GM18502 (cell line): ENCODE results near the gene CD300LB.
"Not testable (repeated sequence)": the region's sequence is repeated elsewhere in the genome, so short reads cannot be mapped to it uniquely, and the experiment has no call there.

Source experiments
- ATAC-seq: cut with Tn5 transposase; IDR thresholded peaks from one replicate; pipeline ENCODE4 v1.9.1; 2021; ENCODE audit warnings: mild to moderate bottlenecking; ENCODE audit not compliant: unreplicated experiment, poor library complexity

The CD300LB gene

DNA sequence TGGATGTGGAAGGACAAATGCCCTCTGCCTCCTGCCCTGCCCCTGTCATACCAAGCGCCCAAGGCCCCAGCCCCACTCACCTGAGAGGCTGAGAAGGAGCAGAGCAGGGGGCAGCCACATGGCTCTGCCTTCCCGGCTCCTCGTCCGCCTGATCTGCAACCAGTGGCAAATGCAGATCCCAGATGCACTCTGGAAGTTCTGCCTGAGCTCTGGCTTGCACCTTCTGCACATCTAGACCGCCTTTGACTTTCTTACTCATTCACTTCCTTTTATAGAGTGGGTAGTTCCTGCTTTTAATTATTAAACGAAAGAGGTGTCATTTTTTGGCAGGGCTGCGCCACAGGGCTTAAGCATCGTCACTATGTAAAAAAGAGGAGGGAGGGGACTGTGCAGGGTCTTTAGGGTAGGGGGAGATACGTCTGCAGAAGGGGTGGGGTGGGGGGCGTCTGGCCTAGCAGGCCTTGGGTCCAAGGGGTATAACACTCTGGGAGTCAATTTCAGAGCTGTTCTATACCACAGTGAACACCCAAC, at the start of gene CD300LB:
Gene CD300LB (minus strand): TSS at position 245 of the 531 bp plus-strand sequence. CDS start 125 bp downstream, at position 120.
- ATAC-seq, result no peak

DNA sequence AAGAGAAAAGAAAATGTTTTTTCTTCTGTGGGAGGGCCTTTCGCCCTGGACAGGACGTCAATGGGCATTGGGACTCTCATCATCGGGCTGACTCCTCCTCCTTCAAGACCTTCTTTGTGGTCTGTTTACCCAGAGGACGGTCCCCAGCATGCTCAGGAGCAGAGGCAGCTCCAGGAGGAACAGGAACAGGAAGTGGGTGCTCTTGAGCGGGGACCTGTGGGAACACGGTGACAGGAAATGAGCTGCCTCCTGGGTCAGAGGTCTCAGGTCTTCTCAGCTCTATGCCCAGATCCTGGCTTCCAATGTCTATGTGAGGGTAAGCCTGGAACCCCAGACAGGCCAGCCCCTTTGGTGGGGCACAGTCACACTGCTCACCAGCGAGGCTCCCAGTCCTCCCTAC, 48.6 kb upstream of the CD300LB start:
- ATAC-seq, result no peak

DNA sequence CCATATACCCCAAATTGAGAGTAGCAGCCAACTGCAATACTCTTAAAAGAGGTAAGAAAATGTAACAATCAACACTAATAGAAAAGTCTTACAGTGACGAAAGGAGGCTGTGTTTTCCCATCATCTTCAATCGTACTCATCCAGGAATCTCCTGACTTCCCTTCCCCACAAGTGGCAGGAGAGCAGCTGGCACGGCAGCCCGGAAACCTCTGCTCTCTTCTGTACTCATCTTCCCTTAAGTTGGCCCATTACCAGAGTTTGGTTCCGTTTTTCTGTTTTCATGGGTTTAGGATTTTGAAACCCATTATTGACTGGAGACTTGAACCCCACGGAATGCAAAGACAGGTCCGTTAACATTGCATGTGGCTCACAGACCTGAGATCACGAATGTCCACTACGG, 47.7 kb upstream of the CD300LB start:
- no peak for ATAC-seq

DNA sequence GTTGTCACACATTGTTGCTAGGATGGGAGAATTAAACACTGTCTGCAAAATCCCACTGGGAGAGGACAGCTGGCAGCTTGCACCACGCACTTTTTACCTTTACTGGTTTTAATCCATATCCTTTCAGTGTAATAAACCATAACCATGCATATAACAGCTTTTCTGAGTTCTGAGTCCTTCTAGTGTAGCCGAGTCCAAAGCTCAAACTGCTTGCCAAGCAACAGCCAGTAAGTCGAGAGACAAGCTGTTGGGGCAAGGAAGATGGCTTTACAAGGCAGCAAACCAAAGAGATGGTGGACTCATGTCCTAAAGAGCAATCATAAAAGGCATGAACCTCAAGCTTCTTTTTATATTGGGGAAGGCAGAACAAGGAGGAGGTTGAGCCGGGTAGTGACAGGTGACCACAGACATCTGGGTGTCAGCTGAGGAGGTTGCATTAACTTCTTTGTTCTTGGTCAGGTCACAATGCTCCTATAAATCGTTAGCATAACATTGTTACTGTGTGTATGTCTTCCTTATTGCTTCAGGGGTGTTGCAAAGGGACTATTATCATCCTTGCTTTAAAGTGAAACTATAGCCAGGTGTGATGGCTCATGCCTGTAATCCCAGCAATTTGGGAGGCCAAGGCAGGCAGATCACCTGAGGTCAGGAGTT, 43.3 kb upstream of the CD300LB start:
- no peak for ATAC-seq

DNA sequence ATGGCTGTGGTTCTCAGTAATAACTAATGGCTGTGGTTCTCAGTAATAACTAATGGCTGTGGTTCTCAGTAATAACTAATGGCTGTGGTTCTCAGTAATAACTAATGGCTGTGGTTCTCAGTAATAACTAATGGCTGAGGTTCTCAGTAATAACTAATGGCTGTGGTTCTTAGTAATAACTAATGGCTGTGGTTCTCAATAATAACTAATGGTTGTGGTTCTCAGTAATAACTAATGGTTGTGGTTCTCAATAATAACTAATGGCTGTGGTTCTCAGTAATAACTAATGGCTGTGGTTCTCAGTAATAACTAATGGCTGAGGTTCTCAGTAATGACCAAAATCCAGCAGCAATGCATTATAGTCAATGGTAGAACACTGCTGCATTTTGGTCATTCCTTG, 42.4 kb upstream of the CD300LB start:
- ATAC-seq, result not testable (repeated sequence)

DNA sequence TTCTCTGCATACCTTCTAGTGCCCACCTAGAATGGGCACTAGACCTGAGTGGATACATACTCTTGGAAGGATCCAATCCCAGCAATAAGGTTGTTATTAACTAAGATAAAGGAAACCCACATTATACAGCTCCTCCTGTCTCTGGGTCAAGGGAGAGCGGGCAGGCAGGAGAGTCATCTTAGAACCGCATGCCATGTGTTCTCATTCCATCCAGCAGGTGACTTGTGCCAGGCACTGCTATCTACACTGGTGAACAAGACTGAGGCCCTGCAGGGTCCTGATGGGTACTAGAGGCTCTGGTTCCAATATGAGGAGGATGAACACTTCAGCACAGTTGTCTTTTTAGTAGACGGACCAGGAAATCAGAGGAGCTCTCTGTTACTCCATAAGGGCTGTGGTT, 41.9 kb upstream of the CD300LB start:
- ATAC-seq, result no peak

DNA sequence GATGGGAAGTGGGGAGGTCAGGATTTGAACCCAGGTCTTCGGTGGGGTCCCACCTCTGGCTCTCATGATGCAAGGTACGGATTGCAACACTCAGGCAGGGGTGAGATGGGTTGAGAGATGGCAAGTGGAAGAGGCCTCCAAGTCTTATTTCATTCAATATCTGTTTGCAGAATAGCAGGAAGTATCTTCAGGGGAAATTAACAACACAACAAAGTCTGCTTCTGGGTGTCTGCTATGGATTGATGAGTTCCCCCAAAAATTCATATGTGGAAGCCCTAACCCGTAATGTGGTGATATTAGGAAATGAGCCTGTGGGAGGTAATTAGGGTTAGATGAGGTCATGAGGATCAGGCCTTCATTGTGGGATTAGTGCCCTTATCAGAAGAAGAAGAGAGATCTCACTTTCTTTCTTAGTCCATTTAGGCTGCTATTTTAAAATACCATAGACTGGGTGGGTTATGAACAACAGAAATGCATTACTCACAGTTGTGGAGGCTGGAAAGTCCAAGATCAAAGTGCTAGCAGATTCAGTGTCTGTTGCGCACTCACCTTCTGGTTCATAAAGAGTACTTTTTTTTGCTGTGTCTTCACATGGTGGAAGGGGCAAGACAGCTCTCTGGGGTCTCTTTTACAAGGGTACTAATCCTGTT, 40.5 kb upstream of the CD300LB start:
- no peak for ATAC-seq

DNA sequence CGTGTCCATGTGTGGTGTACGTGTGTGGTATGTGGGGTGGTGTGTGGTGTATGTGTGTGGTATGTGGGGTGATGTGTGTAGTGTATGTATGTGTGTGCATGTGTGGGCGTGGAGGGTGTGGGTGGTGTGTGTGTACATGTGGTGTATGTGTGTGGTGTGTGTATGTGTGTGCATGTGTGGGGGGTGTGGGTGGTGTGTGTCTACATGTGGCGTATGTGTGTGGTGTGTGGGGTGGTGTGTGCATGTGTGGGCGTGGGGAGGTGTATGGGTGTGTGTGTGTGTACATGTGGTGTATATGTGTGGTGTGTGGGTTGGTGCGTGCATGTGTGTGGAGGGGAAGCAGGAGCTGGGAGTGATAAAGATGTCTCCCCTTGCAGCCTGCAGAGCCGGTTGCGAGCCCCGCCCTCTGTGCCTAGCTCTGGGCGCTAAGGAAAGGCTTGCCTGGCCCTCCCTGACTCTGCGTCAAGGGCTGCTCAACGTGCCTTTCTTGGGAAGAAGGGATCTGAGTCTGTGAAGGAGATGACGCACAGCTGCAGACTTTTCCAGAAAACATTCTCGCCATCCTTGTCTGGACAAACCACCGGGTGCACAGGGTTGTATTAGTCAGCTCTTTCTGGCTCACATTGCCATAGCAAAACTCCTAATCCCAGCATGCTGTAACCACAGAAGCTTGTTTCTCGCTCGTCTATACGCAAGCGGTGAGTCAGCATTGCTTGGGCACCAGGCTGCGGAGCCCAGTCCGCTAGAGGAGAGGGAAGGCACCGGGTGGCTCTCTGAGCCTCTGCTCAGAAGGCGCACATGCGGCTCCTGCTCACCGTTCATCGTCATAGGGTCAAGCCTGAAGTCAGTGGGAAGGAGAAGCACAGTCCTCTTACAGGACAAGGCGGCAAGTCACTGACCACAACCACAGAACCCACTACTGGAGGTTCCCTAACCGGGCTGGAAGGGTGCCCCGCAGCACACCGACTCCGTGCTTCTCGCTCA, 38.0 kb upstream of the CD300LB start:
- ATAC-seq, result no peak

DNA sequence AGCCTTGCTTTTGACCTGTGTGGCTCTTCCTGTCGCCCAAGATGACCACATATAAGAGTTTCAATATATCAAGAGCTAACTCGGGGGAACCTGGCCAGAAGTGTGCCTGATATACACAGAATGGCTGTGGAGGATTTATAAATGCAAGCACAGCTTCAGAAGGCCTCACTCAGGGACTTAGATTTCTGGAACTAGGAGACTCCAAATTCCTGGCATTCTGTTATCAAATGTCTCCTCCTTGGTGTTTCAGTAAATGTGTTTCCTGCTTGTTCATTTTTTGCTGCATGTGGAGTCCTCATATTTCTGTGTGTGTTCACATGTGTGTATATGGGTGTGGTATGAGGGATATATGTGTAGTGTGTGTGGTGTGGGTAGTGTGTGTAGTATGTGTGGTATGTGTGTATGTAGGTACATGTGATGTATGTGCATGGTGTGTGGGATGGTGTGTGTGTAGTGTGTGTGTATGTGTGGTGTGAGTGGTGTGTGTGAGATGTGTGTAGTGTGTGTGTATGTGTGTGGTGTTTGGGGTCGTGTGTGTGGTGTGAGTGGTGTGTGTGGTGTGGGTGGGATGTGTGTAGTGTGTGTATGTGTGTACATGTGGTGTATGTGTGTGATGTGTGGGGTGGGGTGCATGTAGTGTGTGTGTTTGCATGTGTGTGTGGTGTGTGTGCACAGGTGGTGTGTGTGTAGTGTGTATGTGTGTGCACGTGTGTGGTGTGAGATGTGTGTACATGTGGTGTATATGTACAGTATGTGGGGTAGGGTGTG, 37.0 kb upstream of the CD300LB start:
- no peak for ATAC-seq

DNA sequence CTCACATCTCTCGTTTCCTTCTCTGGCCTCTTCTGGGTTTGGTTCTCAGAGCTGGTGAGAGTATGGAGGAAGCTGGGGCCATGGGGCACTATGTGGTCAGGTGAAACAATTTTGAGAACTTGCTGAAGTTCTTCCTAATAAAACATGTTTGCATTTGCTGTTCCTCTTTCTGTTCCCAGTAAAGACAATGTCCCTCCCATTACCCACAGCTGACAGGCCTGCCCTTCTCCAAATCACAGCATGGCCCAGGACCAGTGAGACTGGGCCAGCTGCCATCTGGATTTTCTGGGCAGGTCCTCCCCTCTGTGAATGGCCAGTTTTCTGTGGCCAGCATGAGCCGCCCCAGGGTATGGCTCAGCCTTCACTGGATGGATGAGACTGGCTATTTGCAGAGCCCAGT, 36.1 kb upstream of the CD300LB start, which contains the start of gene CD300H:
Gene CD300H (minus strand): TSS at position 113 of the 400 bp plus-strand sequence.
- no peak for ATAC-seq

DNA sequence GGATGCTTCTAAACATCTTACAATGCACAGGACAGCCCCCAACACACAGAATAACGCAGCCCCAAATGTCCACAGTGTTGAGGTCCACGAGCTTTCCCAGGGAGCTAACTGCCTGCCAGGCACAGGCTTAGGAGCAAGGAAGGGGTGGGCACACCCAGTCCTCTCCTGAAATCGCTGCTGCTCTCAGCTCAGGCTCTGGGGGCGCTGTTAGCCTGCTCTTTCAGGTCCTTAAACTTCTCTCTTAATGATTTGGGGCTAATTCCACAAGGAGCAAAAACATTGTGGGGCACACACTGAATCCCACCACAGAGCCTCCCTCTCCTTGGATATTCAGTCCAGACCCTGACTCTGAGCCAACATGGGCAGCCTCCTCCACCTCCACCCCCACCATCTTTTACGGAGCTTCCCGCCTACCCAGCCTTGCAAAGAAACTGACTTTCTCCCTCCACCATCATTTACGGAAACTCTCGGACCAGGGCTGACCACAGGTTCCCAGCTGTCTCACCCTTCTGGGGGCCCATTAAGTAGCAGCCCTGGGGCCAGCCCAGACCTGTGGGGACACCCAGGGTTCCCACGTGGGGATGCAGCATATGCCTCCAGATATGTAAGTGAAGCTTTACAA, 35.0 kb upstream of the CD300LB start:
- no peak for ATAC-seq

DNA sequence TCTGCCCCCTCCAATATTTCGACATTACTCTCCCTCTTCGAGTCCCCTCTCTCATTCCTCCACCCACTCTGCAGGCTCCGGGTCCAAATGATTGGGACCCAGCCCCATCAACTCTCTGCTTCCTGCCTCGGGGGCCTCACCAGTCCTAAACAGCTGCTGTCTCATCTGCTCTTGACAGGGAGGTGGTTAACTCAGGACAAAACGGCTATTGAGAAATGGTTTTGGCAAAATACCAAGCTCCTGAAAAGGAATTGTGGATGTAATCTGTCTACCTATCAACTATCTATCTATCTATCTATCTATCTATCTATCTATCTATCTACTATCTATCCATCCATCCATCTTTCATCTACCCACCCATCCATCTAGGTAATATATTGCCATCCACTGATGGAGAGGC, 33.9 kb upstream of the CD300LB start:
- no peak for ATAC-seq

DNA sequence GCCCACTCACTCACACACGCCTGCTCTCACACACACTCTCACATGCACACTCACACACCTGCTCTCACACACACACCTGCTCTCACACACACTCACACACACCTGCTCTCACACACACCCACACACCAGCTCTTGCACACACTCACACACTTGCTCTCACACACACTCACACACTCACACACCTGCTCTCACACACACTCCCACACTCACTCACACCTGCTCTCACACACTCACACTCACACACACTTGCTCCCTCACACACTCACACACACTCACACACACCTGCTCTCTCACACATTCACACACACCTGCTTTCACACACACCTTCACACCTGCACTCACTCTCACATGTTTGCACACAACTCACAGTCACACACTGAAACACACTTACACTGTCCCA, 32.1 kb upstream of the CD300LB start:
- no peak for ATAC-seq

DNA sequence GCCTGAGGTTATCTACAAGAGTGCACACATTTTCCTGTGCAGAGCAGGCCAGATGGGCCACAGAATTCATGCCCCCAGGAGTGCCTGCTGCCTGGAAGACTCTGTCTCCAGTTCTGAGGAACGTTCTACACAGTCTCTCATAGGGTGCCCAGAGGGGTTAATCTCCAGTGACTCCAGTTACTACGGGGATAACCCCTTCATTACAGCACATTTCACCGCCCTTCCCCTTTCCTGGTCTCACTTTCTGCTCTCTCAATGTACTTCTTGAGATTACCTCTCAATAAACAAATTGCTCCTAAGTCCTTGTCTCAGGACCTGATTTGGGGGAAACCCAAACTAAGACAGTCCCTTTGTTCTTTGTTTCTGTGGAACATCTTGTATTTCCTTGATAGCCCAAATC, 30.3 kb upstream of the CD300LB start:
- no peak for ATAC-seq

DNA sequence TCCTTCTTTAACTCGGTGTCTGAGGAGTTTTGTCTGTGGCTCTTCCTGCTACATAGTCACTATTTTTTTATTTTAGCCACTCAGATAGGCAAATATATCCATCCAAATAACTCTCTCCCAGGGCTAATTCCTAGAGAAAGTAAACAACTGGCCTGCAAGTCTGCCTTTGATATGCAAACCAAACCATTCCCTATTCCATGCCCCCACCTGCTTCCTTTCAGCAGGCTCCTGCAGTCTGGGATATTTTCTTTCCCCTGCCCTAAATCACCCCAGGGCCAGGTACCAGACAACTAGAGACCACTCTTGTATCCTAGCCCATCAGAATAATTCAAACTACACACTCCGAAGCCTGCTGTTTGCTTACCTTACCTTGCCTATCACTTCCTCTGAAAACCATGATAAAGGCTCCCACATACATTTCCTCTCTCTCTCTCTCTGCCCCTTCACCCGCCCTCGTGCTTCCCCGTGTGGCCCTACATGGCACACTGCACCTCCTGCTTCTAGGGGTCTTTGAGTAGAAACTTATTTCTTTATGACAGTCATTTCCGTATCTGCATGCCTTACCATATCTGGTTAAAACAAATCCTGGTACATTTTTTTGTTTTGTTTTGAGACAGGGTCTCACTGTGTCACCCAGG, 27.7 kb upstream of the CD300LB start:
- no peak for ATAC-seq

DNA sequence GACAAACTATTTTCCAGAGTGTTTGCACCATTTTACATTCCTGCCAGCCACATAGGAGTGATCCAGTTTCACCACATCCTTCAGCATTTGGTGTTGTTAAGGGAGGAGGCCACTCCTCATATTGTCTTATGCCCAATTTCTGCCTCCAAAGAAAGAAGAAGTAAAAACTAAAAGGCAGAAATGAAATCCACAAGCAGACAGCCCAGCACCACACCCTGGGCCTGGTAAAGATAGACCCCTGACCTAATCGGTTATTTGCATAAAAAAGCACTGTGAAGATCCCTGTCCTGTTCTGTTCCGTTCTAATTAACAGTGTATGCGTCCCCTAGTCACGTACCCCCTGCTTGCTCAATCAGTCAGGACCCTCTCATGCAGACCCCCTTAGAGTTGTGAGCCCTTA, 27.1 kb upstream of the CD300LB start:
- ATAC-seq, result not testable (repeated sequence)

DNA sequence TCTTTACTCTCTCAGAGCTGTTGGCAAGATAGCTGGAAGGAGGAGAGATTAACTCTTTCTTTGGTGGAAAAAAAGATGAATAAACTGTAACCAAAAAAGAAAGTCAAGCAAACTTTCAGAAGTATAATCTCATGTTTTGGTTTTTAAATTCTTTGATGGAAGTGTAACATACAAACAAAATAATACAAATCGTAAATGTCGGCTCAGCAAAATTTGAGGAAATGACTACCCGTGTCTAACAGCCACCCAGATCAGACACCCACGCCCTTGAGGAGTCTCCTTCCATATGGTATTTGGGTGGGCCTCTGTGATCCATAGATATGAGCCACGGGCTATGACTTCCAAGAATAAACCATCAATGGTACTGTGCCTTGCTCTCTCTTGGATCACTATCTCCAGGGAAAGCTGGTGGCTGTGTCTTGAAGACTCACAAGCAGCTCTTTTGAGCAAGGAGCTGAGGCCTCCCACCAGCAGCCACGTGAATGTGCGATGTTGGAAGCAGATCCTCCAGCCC, 24.2 kb upstream of the CD300LB start:
- ATAC-seq, result no peak

DNA sequence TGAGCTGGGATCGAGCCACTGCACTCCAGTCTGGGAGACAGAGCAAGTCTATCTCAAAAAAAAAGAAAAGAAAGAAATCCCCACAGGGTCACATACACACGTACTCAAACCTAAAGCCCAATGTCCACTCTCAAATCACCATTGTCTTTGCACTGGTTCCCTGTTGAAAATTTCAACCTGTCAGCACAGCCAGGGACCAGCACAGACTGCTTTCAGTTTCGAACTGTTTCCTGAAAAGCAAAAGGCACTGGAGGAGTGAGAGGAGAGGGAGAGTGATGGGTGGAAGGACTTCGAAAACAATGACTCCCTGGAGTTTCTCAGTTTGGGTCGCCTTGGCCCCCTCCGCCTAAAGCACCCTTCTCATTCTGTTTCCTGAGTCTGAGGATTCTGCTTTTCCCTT, 23.6 kb upstream of the CD300LB start:
- no peak for ATAC-seq

DNA sequence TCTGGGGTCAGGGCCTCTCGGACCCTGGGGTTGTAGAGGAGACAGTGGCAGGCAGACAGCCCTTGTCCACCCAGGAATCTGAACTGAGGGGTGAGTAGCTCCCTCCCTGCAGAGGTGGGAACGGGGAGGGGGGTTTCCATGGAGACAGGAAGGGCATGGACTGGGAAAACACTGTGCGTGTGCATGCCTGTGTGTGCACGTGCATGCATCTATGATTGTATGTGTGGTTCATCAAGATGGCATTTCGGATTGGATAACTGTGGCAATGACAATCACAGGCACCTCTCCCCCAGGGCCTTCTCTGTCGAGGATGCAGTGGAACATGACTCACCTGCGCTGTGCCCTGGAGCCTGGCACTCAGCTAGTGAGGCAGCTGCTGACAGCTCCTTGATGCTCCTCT, 20.8 kb upstream of the CD300LB start:
- ATAC-seq, result no peak
